Liver (tissue), 3 donors: ENCODE data around the gene NKD1.

Source experiments
- FOXA2 ChIP-seq: IDR thresholded peaks from 2 replicates; pipeline ENCODE4 v1.6.1; 2016; ENCODE audit warnings: antibody characterized with exemption
- GABPA ChIP-seq, 2 donors: IDR thresholded peaks in 1 of 2; conservative IDR thresholded peaks in 1 of 2; 2 replicates each; pipeline ENCODE4 v1.6.1; 2016; ENCODE audit warnings: antibody characterized with exemption in 2 of 2, mild to moderate bottlenecking in 1 of 2, moderate library complexity in 1 of 2
- HNF4A ChIP-seq, 2 donors: conservative IDR thresholded peaks; 2 replicates each; pipeline ENCODE4 v1.6.1; 2016; ENCODE audit warnings: antibody characterized with exemption in 2 of 2, mild to moderate bottlenecking in 2 of 2
- NR2F2 ChIP-seq: IDR thresholded peaks from 2 replicates; pipeline ENCODE4 v1.6.1; 2016; ENCODE audit warnings: antibody characterized with exemption
- RAD21 ChIP-seq, 2 donors: IDR thresholded peaks; 2 replicates each; pipeline ENCODE4 v1.6.1; 2016; ENCODE audit warnings: antibody characterized with exemption in 2 of 2, mild to moderate bottlenecking in 2 of 2
- RXRA ChIP-seq, 2 donors: IDR thresholded peaks; 2 replicates each; pipeline ENCODE4 v1.6.1; 2017 to 2018; ENCODE audit warnings: antibody characterized with exemption in 2 of 2, mild to moderate bottlenecking in 1 of 2
- SP1 ChIP-seq: IDR thresholded peaks from 2 replicates; pipeline ENCODE4 v1.6.1; 2018; ENCODE audit warnings: antibody characterized with exemption, mild to moderate bottlenecking
- TAF1 ChIP-seq: conservative IDR thresholded peaks from 2 replicates; pipeline ENCODE4 v1.6.1; 2016; ENCODE audit warnings: antibody characterized with exemption, mild to moderate bottlenecking
- YY1 ChIP-seq: IDR thresholded peaks from 2 replicates; pipeline ENCODE4 v1.6.1; 2016; ENCODE audit warnings: antibody characterized with exemption, mild to moderate bottlenecking
- TF ChIP-seq, protein P1 (sequence below): fragments of 150-350 bp; IDR thresholded peaks from 2 replicates; pipeline ENCODE4 v1.5.1; 2017; ENCODE audit warnings: improper control_type of control experiment, low read depth, low read length; ENCODE audit not compliant: missing input control
- TF ChIP-seq, protein P2 (sequence below): IDR thresholded peaks from 2 replicates; pipeline ENCODE4 v1.6.1; 2016; ENCODE audit warnings: antibody characterized with exemption
- TF ChIP-seq, protein P3 (sequence below): IDR thresholded peaks from 2 replicates; pipeline ENCODE4 v1.6.1; 2016; ENCODE audit warnings: antibody characterized with exemption, mild to moderate bottlenecking
- TF ChIP-seq, protein P4 (sequence below): IDR thresholded peaks from 2 replicates; pipeline ENCODE4 v1.6.1; 2016; ENCODE audit warnings: antibody characterized with exemption
- TF ChIP-seq, protein P5 (sequence below): IDR thresholded peaks from 2 replicates; pipeline ENCODE4 v1.6.1; 2016; ENCODE audit warnings: antibody characterized with exemption
- donor health status: healthy.
- donor health status: healthy.

DNA sequence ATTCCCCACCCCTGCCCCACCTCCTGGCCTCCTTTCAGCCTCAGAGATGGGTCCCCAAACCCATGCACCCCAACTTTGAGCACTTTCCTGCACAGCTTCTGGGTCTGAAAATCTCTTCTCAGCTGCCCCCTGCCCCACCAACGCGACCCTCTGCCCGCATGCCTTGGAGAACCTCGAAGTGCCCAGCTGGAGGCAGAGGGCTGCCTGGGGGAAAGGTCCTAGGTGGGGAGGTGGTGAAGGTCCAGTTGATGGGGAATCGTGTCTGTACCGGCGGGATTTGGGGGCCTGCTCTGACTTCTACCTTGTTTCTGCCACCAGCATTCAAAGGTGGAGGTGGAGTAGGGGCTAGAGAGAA is 1.3 kb downstream of the NKD1 start:
- TF ChIP-seq, protein P1, sequence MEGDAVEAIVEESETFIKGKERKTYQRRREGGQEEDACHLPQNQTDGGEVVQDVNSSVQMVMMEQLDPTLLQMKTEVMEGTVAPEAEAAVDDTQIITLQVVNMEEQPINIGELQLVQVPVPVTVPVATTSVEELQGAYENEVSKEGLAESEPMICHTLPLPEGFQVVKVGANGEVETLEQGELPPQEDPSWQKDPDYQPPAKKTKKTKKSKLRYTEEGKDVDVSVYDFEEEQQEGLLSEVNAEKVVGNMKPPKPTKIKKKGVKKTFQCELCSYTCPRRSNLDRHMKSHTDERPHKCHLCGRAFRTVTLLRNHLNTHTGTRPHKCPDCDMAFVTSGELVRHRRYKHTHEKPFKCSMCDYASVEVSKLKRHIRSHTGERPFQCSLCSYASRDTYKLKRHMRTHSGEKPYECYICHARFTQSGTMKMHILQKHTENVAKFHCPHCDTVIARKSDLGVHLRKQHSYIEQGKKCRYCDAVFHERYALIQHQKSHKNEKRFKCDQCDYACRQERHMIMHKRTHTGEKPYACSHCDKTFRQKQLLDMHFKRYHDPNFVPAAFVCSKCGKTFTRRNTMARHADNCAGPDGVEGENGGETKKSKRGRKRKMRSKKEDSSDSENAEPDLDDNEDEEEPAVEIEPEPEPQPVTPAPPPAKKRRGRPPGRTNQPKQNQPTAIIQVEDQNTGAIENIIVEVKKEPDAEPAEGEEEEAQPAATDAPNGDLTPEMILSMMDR = no peak
- TF ChIP-seq RAD21 (IDR thresholded peaks at IDR 0.05) (no peak), NR2F2 (no peak), YY1 (no peak), RXRA (IDR thresholded peaks at IDR 0.05) (no peak), GABPA (IDR thresholded peaks at IDR 0.05 in 1 of 2, conservative IDR thresholded peaks at IDR 0.05 in 1 of 2) (no peak), TAF1 (no peak), SP1 (no peak), FOXA2 (no peak), HNF4A (conservative IDR thresholded peaks at IDR 0.05) (no peak)
- TF ChIP-seq, protein P2, sequence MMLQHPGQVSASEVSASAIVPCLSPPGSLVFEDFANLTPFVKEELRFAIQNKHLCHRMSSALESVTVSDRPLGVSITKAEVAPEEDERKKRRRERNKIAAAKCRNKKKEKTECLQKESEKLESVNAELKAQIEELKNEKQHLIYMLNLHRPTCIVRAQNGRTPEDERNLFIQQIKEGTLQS = no peak
- TF ChIP-seq, protein P3, sequence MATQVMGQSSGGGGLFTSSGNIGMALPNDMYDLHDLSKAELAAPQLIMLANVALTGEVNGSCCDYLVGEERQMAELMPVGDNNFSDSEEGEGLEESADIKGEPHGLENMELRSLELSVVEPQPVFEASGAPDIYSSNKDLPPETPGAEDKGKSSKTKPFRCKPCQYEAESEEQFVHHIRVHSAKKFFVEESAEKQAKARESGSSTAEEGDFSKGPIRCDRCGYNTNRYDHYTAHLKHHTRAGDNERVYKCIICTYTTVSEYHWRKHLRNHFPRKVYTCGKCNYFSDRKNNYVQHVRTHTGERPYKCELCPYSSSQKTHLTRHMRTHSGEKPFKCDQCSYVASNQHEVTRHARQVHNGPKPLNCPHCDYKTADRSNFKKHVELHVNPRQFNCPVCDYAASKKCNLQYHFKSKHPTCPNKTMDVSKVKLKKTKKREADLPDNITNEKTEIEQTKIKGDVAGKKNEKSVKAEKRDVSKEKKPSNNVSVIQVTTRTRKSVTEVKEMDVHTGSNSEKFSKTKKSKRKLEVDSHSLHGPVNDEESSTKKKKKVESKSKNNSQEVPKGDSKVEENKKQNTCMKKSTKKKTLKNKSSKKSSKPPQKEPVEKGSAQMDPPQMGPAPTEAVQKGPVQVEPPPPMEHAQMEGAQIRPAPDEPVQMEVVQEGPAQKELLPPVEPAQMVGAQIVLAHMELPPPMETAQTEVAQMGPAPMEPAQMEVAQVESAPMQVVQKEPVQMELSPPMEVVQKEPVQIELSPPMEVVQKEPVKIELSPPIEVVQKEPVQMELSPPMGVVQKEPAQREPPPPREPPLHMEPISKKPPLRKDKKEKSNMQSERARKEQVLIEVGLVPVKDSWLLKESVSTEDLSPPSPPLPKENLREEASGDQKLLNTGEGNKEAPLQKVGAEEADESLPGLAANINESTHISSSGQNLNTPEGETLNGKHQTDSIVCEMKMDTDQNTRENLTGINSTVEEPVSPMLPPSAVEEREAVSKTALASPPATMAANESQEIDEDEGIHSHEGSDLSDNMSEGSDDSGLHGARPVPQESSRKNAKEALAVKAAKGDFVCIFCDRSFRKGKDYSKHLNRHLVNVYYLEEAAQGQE = no peak
- TF ChIP-seq, protein P4, sequence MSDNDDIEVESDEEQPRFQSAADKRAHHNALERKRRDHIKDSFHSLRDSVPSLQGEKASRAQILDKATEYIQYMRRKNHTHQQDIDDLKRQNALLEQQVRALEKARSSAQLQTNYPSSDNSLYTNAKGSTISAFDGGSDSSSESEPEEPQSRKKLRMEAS = no peak
- TF ChIP-seq, protein P5, sequence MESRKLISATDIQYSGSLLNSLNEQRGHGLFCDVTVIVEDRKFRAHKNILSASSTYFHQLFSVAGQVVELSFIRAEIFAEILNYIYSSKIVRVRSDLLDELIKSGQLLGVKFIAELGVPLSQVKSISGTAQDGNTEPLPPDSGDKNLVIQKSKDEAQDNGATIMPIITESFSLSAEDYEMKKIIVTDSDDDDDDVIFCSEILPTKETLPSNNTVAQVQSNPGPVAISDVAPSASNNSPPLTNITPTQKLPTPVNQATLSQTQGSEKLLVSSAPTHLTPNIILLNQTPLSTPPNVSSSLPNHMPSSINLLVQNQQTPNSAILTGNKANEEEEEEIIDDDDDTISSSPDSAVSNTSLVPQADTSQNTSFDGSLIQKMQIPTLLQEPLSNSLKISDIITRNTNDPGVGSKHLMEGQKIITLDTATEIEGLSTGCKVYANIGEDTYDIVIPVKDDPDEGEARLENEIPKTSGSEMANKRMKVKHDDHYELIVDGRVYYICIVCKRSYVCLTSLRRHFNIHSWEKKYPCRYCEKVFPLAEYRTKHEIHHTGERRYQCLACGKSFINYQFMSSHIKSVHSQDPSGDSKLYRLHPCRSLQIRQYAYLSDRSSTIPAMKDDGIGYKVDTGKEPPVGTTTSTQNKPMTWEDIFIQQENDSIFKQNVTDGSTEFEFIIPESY = no peak
